BJ (cell line): ENCODE results near the gene NDUFAF2. TPM values are rescaled to one million over a fixed set of nuclear protein-coding genes. Genes with fewer than 3 reads are reported as not detected.

Experiments used
- CTCF ChIA-PET: fragments of 350-600 bp; formaldehyde crosslinking; extraction: SDS; loops from one replicate; lab custom pipeline; 2021; ENCODE audit warnings: antibody characterized with exemption, inconsistent platforms; lab: Yijun Ruan, JAX
- POLR2A ChIA-PET: fragments of 300-600 bp; sonication (Branson Sonifier 250); formaldehyde crosslinking; extraction: SDS; loops from one replicate; lab custom pipeline; 2021; ENCODE audit warnings: antibody characterized with exemption; lab: Charles Lee
- DNase-seq: peaks from one replicate; pipeline ENCODE4 v3.0.0-alpha.2; 2011; ENCODE audit warnings: low read depth
- H3K27me3 ChIP-seq: 2 replicates; pipeline ENCODE4 v1.6.0; 2011; ENCODE audit warnings: low read length; ENCODE audit not compliant: control insufficient read depth, insufficient read depth
- H3K36me3 ChIP-seq: 2 replicates; pipeline ENCODE4 v1.5.1; 2011; ENCODE audit warnings: low read length; ENCODE audit not compliant: control insufficient read depth, insufficient read depth
- H3K4me3 ChIP-seq: 2 replicates; pipeline ENCODE4 v1.5.1; 2011; ENCODE audit warnings: low read depth, mild to moderate bottlenecking, control low read depth, low read length
- CTCF ChIP-seq: IDR thresholded peaks from 2 replicates; pipeline ENCODE4 v1.5.1; 2011; ENCODE audit warnings: low read depth, mild to moderate bottlenecking, control low read depth, inconsistent platforms, low read length, moderate library complexity; ENCODE audit not compliant: insufficient read depth
- polyA plus RNA-seq: library from polyadenylated mRNA; depleted of rRNA; stranded (reverse); fragments of >200 nt; gene quantifications from 2 replicates; pipeline ENCODE4 v1.2.3, GENCODE V29; 2011

NDUFAF2 gene
- polyA plus RNA-seq, 1 experiment = 22.4 TPM

GRCh38 chr5:61071526-61071925 is 126.5 kb downstream of the NDUFAF2 start:
- Histone ChIP-seq H3K36me3 (no peaks in the 10 kb centered on the region), H3K27me3 (no peaks in the 10 kb centered on the region), H3K4me3 (no peak overlapping the region)
- ChIA-PET CTCF (interaction anchor here (0.6 kb wide), 1 partner anchor 110 kb away, joined by 3 read pairs; no protein-coding TSS in a partner anchor), POLR2A (no interaction called here)
- no peak for TF ChIP-seq CTCF
- DNase-seq = no peak

- Histone ChIP-seq H3K36me3 (no peaks in the 10 kb centered on the region), H3K27me3 (no peaks in the 10 kb centered on the region), H3K4me3 (no peak overlapping the region)
- ChIA-PET POLR2A (no interaction called here), CTCF (interaction anchor here (1.0 kb wide), 2 partner anchors 22 to 41 kb away, joined by 3 read pairs; no protein-coding TSS in a partner anchor)
- no peak for TF ChIP-seq CTCF
- DNase-seq = no peak
Measured at GRCh38 chr5:61076626-61077025, 131.6 kb downstream of the NDUFAF2 start.

DNA sequence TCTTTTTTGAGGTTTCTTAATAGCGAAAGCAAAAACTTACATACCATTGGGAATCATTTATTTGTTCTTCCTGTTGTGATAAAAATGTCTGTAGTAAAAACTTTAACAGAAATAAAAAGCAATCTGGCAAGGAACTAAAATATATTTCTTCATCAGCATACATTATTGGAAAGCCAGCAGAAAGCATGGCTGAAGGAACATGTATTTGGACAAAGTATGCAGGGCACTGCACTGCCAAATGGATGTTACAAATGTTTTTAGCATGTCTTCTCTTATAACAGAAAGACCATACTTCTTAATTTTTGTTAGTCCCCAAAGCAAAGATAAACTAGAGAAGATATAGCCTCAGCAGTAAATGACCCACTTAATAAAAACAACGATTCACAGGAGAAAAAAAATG is 136.7 kb downstream of the NDUFAF2 start:
- ChIA-PET POLR2A (no interaction called here), CTCF (interaction anchor here (0.7 kb wide), 1 partner anchor 532 kb away, joined by 3 read pairs; no protein-coding TSS in a partner anchor)
- DNase-seq = no peak
- Histone ChIP-seq H3K36me3 (no peaks in the 10 kb centered on the region), H3K27me3 (no peaks in the 10 kb centered on the region), H3K4me3 (no peak overlapping the region)
- no peak for TF ChIP-seq CTCF

DNA sequence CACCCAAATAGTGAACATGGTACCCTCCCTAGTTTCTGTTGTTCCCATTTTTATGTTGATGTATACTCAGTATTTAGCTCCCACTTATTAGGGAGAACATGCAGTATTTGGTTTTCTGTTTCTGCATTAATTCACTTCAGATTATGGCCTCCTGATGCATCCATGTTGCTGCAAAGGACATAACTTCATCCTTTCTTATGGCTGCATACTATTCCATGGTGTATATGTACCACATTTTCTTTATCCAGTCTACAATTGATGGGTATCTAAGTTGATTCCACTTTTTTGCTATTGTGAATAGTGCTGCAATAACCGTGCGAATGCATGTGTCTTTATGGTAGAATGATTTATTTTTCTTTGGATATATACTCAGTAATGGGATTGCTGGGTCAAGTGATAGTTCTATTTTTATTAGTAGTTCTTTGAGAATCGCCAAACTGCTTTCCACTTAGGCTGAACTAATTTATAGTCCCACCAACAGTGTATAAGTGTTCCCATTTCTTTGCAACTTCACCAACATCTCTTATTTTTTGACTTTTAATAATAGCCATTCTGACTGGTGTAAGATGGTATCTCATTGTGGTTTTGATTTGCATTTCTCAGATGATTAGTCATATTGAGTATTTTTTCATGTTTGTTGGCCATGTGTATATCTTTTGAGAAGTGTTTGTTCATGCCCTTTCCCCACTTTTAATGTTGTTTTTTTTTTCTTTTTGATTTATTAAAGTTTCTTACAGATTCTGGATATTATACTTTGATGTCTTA is 137.7 kb downstream of the NDUFAF2 start:
- no peak for TF ChIP-seq CTCF
- no peaks in the 10 kb centered on the region for H3K36me3 ChIP-seq
- DNase-seq = no peak
- ChIA-PET POLR2A (no interaction called here), CTCF (no interaction called here)
- no peak overlapping the region for H3K4me3 ChIP-seq
- no peaks in the 10 kb centered on the region for H3K27me3 ChIP-seq

DNA sequence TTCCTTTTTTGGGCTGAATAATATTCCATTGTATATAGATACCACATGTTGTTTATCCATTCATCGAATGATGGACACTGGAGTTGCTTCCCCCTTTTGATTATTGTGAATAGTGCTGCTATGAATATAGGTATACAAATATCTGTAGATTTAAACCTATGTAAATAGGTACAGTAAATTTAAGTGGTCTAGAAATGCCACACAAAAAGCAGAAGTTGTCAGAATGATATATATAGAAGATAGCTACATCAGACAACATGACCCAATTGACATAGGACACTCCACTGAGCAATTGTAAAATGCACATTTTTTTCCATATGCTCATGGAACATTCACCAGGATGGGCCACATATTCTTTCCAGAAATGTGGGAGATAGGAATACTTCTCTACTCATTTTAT is 139.7 kb downstream of the NDUFAF2 start:
- DNase-seq = no peak
- Histone ChIP-seq H3K4me3 (no peak overlapping the region), H3K36me3 (no peaks in the 10 kb centered on the region), H3K27me3 (no peaks in the 10 kb centered on the region)
- no peak for TF ChIP-seq CTCF
- ChIA-PET CTCF (no interaction called here), POLR2A (no interaction called here)
